Osteoblast (primary cell): ENCODE data around the gene HM13. TPM values are rescaled to one million over a fixed set of nuclear protein-coding genes. Genes with fewer than 3 reads are reported as not detected.
"Not testable (repeated sequence)": the region's sequence is repeated elsewhere in the genome, so short reads cannot be mapped to it uniquely, and the experiment has no call there.

Experiments
- DNase-seq: peaks from one replicate; pipeline ENCODE4 v3.0.0; 2011; ENCODE audit warnings: low spot score, mixed read lengths; ENCODE audit not compliant: insufficient read length; ENCODE audit errors: missing footprints
- H2AFZ ChIP-seq: 2 replicates; pipeline ENCODE4 v1.6.0; 2011; ENCODE audit warnings: mild to moderate bottlenecking, low read length
- H3K27ac ChIP-seq: 2 replicates; pipeline ENCODE4 v1.5.1; 2011; ENCODE audit warnings: mild to moderate bottlenecking, low read depth, low read length, moderate library complexity
- H3K27me3 ChIP-seq: 2 replicates; pipeline ENCODE4 v1.6.0; 2012; ENCODE audit warnings: mild to moderate bottlenecking, control low read depth, inconsistent platforms, low read length, moderate library complexity; ENCODE audit not compliant: insufficient read depth
- H3K36me3 ChIP-seq: 2 replicates; pipeline ENCODE4 v1.5.1; 2011; ENCODE audit warnings: mild to moderate bottlenecking, low read length, control low read depth, moderate library complexity; ENCODE audit not compliant: insufficient read depth
- H3K4me1 ChIP-seq: 2 replicates; pipeline ENCODE4 v1.5.1; 2011; ENCODE audit warnings: mild to moderate bottlenecking, low read length, control low read depth, moderate library complexity; ENCODE audit not compliant: insufficient read depth
- H3K4me2 ChIP-seq: 2 replicates; pipeline ENCODE4 v1.6.0; 2011; ENCODE audit warnings: mild to moderate bottlenecking, low read length; ENCODE audit not compliant: insufficient read depth
- H3K4me3 ChIP-seq: fragments of 200-600 bp; sonication (generic); 3 replicates; pipeline ENCODE4 v1.5.1; 2012; ENCODE audit warnings: mild to moderate bottlenecking, low read length, inconsistent platforms; ENCODE audit not compliant: insufficient read depth
- H3K79me2 ChIP-seq: 2 replicates; pipeline ENCODE4 v1.6.0; 2012; ENCODE audit warnings: mild to moderate bottlenecking, low read length, control low read depth, inconsistent platforms; ENCODE audit not compliant: insufficient read depth
- H3K9me3 ChIP-seq: 2 replicates; pipeline ENCODE4 v1.5.1; 2011; ENCODE audit warnings: low read depth, low read length, control low read depth
- H4K20me1 ChIP-seq: 2 replicates; pipeline ENCODE4 v1.6.0; 2012; ENCODE audit warnings: mild to moderate bottlenecking, low read length, control low read depth; ENCODE audit not compliant: insufficient read depth
- total RNA-seq: library from RNA; depleted of rRNA; stranded (reverse); fragments of >200 nt; gene quantifications from 2 replicates; pipeline ENCODE4 v1.2.3, GENCODE V29; 2012
- TF ChIP-seq, protein P1 (sequence below): IDR thresholded peaks from 2 replicates; pipeline ENCODE4 v1.5.1; 2011; ENCODE audit warnings: mild to moderate bottlenecking, low read depth, low read length, moderate library complexity; ENCODE audit errors: extremely low read depth

Gene HM13
- total RNA-seq, 1 donor, result 85.8 TPM

DNA sequence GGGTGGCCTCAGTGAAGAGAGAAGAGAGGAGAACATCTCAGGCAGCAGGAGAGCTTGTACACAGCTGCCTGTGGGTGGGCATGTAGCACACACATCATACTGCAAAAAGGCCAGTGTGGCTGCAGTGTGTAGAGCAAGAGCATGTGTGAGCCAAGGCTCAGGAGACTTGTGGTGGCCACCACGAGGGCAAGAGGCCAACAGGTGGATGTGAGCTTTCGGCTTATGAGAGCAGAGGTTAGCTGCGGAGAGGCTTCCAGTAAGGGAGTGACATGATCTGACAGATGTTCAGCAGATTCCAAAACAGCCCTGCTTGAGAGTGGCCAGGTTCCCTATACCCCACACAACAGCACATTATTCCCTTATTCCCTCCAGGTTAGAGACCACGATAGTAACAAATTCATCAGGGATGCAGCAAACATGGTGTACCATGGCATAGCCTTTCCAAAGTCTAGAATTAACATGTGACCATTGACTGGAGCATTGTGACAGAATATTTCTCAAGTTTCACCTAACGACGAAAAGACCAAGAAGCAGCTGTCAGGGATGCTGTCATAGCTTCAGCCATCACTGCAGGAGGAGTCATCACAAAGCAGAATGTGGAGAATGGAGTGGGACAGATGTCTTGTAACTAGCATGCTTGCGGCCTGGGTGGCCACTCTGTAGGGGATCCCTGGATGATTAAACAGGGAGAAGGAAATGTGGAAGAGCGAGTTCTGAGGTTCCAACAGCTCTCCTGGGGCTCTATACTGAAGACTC is 23.1 kb downstream of the HM13 start:
- H3K27ac ChIP-seq, result no peak overlapping the region
- TF ChIP-seq, protein P1, sequence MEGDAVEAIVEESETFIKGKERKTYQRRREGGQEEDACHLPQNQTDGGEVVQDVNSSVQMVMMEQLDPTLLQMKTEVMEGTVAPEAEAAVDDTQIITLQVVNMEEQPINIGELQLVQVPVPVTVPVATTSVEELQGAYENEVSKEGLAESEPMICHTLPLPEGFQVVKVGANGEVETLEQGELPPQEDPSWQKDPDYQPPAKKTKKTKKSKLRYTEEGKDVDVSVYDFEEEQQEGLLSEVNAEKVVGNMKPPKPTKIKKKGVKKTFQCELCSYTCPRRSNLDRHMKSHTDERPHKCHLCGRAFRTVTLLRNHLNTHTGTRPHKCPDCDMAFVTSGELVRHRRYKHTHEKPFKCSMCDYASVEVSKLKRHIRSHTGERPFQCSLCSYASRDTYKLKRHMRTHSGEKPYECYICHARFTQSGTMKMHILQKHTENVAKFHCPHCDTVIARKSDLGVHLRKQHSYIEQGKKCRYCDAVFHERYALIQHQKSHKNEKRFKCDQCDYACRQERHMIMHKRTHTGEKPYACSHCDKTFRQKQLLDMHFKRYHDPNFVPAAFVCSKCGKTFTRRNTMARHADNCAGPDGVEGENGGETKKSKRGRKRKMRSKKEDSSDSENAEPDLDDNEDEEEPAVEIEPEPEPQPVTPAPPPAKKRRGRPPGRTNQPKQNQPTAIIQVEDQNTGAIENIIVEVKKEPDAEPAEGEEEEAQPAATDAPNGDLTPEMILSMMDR, result no peak
- no peaks in the 10 kb centered on the region for H3K27me3 ChIP-seq
- H3K79me2 ChIP-seq, result peaks cover 72% of the 10 kb centered on the region
- peaks cover 24% of the 10 kb centered on the region for H4K20me1 ChIP-seq
- no peaks in the 10 kb centered on the region for H3K9me3 ChIP-seq
- DNase-seq, result no peak
- H2AFZ ChIP-seq, result no peak overlapping the region
- no peak overlapping the region for H3K4me3 ChIP-seq
- no peak overlapping the region for H3K4me2 ChIP-seq
- H3K4me1 ChIP-seq, result peaks cover 9% of the 10 kb centered on the region
- peaks cover 67% of the 10 kb centered on the region for H3K36me3 ChIP-seq

DNA sequence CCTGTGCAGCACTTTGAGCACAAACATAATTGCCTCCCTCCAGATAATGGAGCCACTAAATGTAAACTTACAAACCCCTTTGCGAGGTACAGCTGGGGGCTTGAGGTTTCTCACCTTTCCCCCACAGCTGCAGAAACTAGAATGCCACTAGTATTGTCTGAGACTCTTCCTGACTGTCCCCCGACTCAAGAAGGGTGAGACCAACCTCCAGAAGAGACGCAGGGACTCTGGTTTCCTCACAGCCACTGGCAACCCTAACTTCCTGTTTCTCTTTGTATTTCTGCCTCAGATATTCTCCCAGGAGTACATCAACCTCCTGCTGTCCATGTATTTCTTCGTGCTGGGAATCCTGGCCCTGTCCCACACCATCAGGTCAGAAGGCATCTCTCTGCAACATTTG is 23.6 kb downstream of the HM13 start:
- Histone ChIP-seq H3K9me3 (no peaks in the 10 kb centered on the region), H3K27me3 (no peaks in the 10 kb centered on the region), H2AFZ (no peak overlapping the region), H3K4me2 (no peak overlapping the region), H3K36me3 (peaks cover 66% of the 10 kb centered on the region), H3K4me1 (peaks cover 11% of the 10 kb centered on the region), H3K27ac (no peak overlapping the region), H3K79me2 (peaks cover 70% of the 10 kb centered on the region), H4K20me1 (peaks cover 24% of the 10 kb centered on the region), H3K4me3 (no peak overlapping the region)
- no peak for DNase-seq
- TF ChIP-seq, protein P1, result no peak

DNA sequence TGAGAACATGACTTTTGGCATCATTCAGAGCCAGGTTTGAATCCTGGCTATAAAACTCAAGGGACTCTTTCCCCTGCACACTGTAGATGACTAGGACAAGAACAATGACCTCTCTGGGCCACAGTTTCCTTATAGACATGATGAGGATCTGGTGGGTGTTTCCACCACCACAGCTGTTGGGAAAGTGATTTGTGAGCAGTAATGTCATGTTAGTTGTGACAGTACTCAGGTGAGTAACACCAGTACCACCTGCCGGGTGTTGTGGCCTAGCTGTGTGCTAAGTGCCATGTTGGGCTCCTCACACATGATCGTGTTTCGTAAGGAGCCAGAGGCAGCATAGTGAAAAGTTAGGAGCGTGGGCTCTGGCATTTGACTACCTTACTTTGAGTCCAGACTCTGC is 24.1 kb downstream of the HM13 start:
- TF ChIP-seq, protein P1, result no peak

DNA sequence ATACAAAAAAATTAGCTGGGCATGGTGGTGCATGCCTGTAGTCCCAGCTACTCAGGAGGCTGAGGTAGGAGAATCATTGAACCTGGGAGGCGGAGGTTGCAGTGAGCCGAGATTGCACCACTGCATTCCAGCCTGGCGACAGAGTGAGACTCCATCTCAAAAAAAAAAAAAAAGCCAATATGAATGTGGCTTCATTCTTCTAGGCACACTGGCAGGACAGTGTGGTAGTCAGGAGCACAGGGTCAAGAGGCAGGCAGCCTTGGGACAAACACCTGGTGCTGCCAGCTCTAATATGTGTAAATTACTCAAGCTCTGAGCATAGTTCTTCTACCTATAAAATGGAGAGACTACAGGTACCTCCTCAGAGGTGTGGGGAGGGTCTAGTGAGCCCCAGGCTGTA is 25.4 kb downstream of the HM13 start:
- H3K27ac ChIP-seq, result not testable (repeated sequence)
- H3K36me3 ChIP-seq, result peaks cover 61% of the 10 kb centered on the region

More for the DNA sequence above, 24.1 kb downstream of the HM13 start:
- no peak overlapping the region for H3K27ac ChIP-seq
- no peak for DNase-seq
- peaks cover 68% of the 10 kb centered on the region for H3K79me2 ChIP-seq
- no peaks in the 10 kb centered on the region for H3K9me3 ChIP-seq
- H3K27me3 ChIP-seq, result no peaks in the 10 kb centered on the region
- H2AFZ ChIP-seq, result no peak overlapping the region
- H4K20me1 ChIP-seq, result peaks cover 24% of the 10 kb centered on the region
- no peak overlapping the region for H3K4me2 ChIP-seq
- no peak overlapping the region for H3K4me3 ChIP-seq
- peaks cover 65% of the 10 kb centered on the region for H3K36me3 ChIP-seq
- peaks cover 11% of the 10 kb centered on the region for H3K4me1 ChIP-seq

More for the DNA sequence above, 25.4 kb downstream of the HM13 start:
- H3K27me3 ChIP-seq, H3K9me3 ChIP-seq, H3K4me3 ChIP-seq, H2AFZ ChIP-seq, DNase-seq, H3K4me2 ChIP-seq: not testable (repeated sequence)
- Histone ChIP-seq H3K79me2 (peaks cover 56% of the 10 kb centered on the region), H3K4me1 (peaks cover 21% of the 10 kb centered on the region), H4K20me1 (peaks cover 19% of the 10 kb centered on the region)
